COR-L47 (cell line): Measurements from ENCODE around the gene KCNJ6.
"Not testable (repeated sequence)": the region's sequence is repeated elsewhere in the genome, so short reads cannot be mapped to it uniquely, and the experiment has no call there.

Experiments used
- DNase-seq: peaks from one replicate; lab custom pipeline; 2025; lab: John Stamatoyannopoulos, UW

The KCNJ6 gene

GRCh38 chr21:37916310-37917051 lies at the start of gene KCNJ6:
Gene KCNJ6 (minus strand): TSS chr21:37916457. CDS start chr21:37840682, 75,775 bp downstream.
- DNase-seq: peak; percentile 85

GRCh38 chr21:37965088-37965805 lies 49.0 kb upstream of the KCNJ6 start:
- no peak for DNase-seq

GRCh38 chr21:37958537-37958936 lies 42.3 kb upstream of the KCNJ6 start:
- DNase-seq: no peak

GRCh38 chr21:37956772-37957171 lies 40.5 kb upstream of the KCNJ6 start:
- no peak for DNase-seq

- no peak for DNase-seq
Observed at GRCh38 chr21:37945036-37945435, 28.8 kb upstream of the KCNJ6 start.

GRCh38 chr21:37944496-37944895 lies 28.2 kb upstream of the KCNJ6 start:
- DNase-seq: no peak

- no peak for DNase-seq
Observed at GRCh38 chr21:37940691-37941090, 24.4 kb upstream of the KCNJ6 start.

- no peak for DNase-seq
Observed at GRCh38 chr21:37939838-37940237, 23.6 kb upstream of the KCNJ6 start.

- peak; percentile 8 for DNase-seq
Observed at GRCh38 chr21:37939251-37939650, 23.0 kb upstream of the KCNJ6 start.

- DNase-seq: no peak
Observed at GRCh38 chr21:37937668-37938067, 21.4 kb upstream of the KCNJ6 start.

- DNase-seq: no peak
Observed at GRCh38 chr21:37936010-37936785, 19.9 kb upstream of the KCNJ6 start.

GRCh38 chr21:37932936-37933335 lies 16.7 kb upstream of the KCNJ6 start:
- no peak for DNase-seq

- DNase-seq: no peak
Observed at GRCh38 chr21:37927711-37928110, 11.5 kb upstream of the KCNJ6 start.

- no peak for DNase-seq
Observed at GRCh38 chr21:37921091-37921490, 4.8 kb upstream of the KCNJ6 start.

GRCh38 chr21:37920302-37920701 lies 4.0 kb upstream of the KCNJ6 start:
- not testable (repeated sequence) for DNase-seq

- DNase-seq: no peak
Observed at GRCh38 chr21:37917612-37918011, 1.4 kb upstream of the KCNJ6 start.

- no peak for DNase-seq
Observed at GRCh38 chr21:37915941-37916309, 332 bp downstream of the KCNJ6 start.

- peak; percentile 46 for DNase-seq
Observed at GRCh38 chr21:37915497-37915911, 753 bp downstream of the KCNJ6 start.

- no peak for DNase-seq
Observed at GRCh38 chr21:37912616-37913015, 3.6 kb downstream of the KCNJ6 start.

GRCh38 chr21:37909936-37910335 lies 6.3 kb downstream of the KCNJ6 start:
- DNase-seq: no peak

GRCh38 chr21:37908691-37909090 lies 7.6 kb downstream of the KCNJ6 start:
- no peak for DNase-seq

- DNase-seq: no peak
Observed at GRCh38 chr21:37907076-37907475, 9.2 kb downstream of the KCNJ6 start.

GRCh38 chr21:37905291-37905690 lies 11.0 kb downstream of the KCNJ6 start:
- DNase-seq: no peak
